ENCODE data around the gene EXOC6B. TPM values are rescaled to one million over a fixed set of nuclear protein-coding genes. Genes with fewer than 3 reads are reported as not detected.

Gene EXOC6B
- total RNA-seq, 1 donor from 2014 or later: 24.5 TPM

- Histone ChIP-seq H3K4me3 (ENCODE audit: low read length in 3 of 3) (no peak overlapping the region), H3K27me3 (ENCODE audit: control insufficient read depth in 3 of 3, insufficient read depth in 3 of 3, low read length in 3 of 3) (no peaks in the 10 kb centered on the region), H3K9ac (ENCODE audit: low read depth in 1 of 3, low read length in 3 of 3) (no peak overlapping the region), H3K27ac (ENCODE audit: low read depth, low read length) (no peak overlapping the region), H3K9me3 (ENCODE audit: control insufficient read depth in 3 of 3, low read length in 3 of 3) (no peaks in the 10 kb centered on the region), H3K4me1 (ENCODE audit: control insufficient read depth in 3 of 3, insufficient read depth in 3 of 3, low read length in 3 of 3) (no peaks in the 10 kb centered on the region), H3K36me3 (ENCODE audit: control insufficient read depth in 3 of 3, insufficient read depth in 3 of 3, low read length in 3 of 3) (no peaks in the 10 kb centered on the region)
Observed at GRCh38 chr2:72341639-72342038, 484.2 kb downstream of the EXOC6B start.

DNA sequence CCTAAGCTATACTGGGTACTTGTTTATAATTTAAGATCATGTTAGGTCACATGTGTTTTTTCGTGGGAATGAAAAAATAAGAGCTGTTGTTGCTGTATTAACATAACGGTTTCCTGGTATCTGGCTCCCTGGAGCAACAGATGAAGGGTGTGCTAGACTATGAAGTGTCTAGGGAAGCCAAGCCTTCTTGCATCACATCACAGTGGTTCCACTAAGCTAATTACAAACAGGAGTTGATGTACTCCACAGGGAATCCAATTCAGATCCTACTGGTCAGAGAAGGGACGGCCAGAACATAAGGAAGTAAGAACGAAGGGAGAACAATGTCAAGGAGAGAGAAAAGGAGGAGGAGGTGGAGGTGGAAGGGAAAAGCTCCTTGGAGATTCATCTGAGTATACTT, 485.2 kb downstream of the EXOC6B start:
- Histone ChIP-seq H3K27ac (ENCODE audit: low read depth, low read length) (no peak overlapping the region), H3K36me3 (ENCODE audit: control insufficient read depth in 3 of 3, insufficient read depth in 3 of 3, low read length in 3 of 3) (no peaks in the 10 kb centered on the region), H3K9me3 (ENCODE audit: control insufficient read depth in 3 of 3, low read length in 3 of 3) (no peaks in the 10 kb centered on the region), H3K4me1 (ENCODE audit: control insufficient read depth in 3 of 3, insufficient read depth in 3 of 3, low read length in 3 of 3) (no peaks in the 10 kb centered on the region), H3K4me3 (ENCODE audit: low read length in 3 of 3) (no peak overlapping the region), H3K27me3 (ENCODE audit: control insufficient read depth in 3 of 3, insufficient read depth in 3 of 3, low read length in 3 of 3) (no peaks in the 10 kb centered on the region), H3K9ac (ENCODE audit: low read depth in 1 of 3, low read length in 3 of 3) (no peak overlapping the region)

GRCh38 chr2:72338076-72338475, 487.8 kb downstream of the EXOC6B start:
- Histone ChIP-seq H3K4me3 (ENCODE audit: low read length in 3 of 3) (no peak overlapping the region), H3K9me3 (ENCODE audit: control insufficient read depth in 3 of 3, low read length in 3 of 3) (no peaks in the 10 kb centered on the region), H3K9ac (ENCODE audit: low read depth in 1 of 3, low read length in 3 of 3) (no peak overlapping the region), H3K27me3 (ENCODE audit: control insufficient read depth in 3 of 3, insufficient read depth in 3 of 3, low read length in 3 of 3) (no peaks in the 10 kb centered on the region), H3K36me3 (ENCODE audit: control insufficient read depth in 3 of 3, insufficient read depth in 3 of 3, low read length in 3 of 3) (no peaks in the 10 kb centered on the region), H3K27ac (ENCODE audit: low read depth, low read length) (no peak overlapping the region), H3K4me1 (ENCODE audit: control insufficient read depth in 3 of 3, insufficient read depth in 3 of 3, low read length in 3 of 3) (no peaks in the 10 kb centered on the region)

- H3K36me3 ChIP-seq (ENCODE audit: control insufficient read depth in 3 of 3, insufficient read depth in 3 of 3, low read length in 3 of 3): no peaks in the 10 kb centered on the region
- H3K4me1 ChIP-seq (ENCODE audit: control insufficient read depth in 3 of 3, insufficient read depth in 3 of 3, low read length in 3 of 3): no peaks in the 10 kb centered on the region
- H3K9me3 ChIP-seq (ENCODE audit: control insufficient read depth in 3 of 3, low read length in 3 of 3): no peaks in the 10 kb centered on the region
- H3K27me3 ChIP-seq (ENCODE audit: control insufficient read depth in 3 of 3, insufficient read depth in 3 of 3, low read length in 3 of 3): no peaks in the 10 kb centered on the region
- H3K27ac ChIP-seq (ENCODE audit: low read depth, low read length): no peak overlapping the region
- H3K9ac ChIP-seq (ENCODE audit: low read depth in 1 of 3, low read length in 3 of 3): no peak overlapping the region
- no peak overlapping the region for H3K4me3 ChIP-seq (ENCODE audit: low read length in 3 of 3)
Observed at GRCh38 chr2:72332720-72333119, 493.1 kb downstream of the EXOC6B start.

DNA sequence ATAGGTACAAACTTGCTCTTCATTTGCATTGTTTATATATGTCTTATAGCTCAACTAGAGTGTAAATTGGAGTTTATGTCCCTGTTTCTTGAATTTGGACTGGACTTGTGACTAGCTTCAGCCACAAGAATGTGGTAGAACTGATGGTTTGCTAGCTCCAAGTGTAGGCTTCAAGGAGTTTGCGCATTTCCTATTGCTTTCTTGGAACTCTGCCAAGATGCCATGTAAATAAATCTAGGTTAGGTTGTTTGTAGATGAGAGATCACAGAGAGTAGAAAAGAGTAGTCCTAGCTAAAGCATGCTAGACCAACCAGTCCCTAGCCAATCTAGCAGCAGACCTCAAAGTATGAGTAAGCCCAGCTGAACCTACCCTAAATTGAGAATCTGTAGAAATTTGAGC, 495.2 kb downstream of the EXOC6B start:
- H3K36me3 ChIP-seq (ENCODE audit: control insufficient read depth in 3 of 3, insufficient read depth in 3 of 3, low read length in 3 of 3): no peaks in the 10 kb centered on the region
- no peak overlapping the region for H3K9ac ChIP-seq (ENCODE audit: low read depth in 1 of 3, low read length in 3 of 3)
- no peak overlapping the region for H3K27ac ChIP-seq (ENCODE audit: low read depth, low read length)
- H3K27me3 ChIP-seq (ENCODE audit: control insufficient read depth in 3 of 3, insufficient read depth in 3 of 3, low read length in 3 of 3): no peaks in the 10 kb centered on the region
- H3K4me1 ChIP-seq (ENCODE audit: control insufficient read depth in 3 of 3, insufficient read depth in 3 of 3, low read length in 3 of 3): no peaks in the 10 kb centered on the region
- H3K9me3 ChIP-seq (ENCODE audit: control insufficient read depth in 3 of 3, low read length in 3 of 3): no peaks in the 10 kb centered on the region
- no peak overlapping the region for H3K4me3 ChIP-seq (ENCODE audit: low read length in 3 of 3)

- no peaks in the 10 kb centered on the region for H3K36me3 ChIP-seq (ENCODE audit: control insufficient read depth in 3 of 3, insufficient read depth in 3 of 3, low read length in 3 of 3)
- no peaks in the 10 kb centered on the region for H3K27me3 ChIP-seq (ENCODE audit: control insufficient read depth in 3 of 3, insufficient read depth in 3 of 3, low read length in 3 of 3)
- H3K27ac ChIP-seq (ENCODE audit: low read depth, low read length): no peak overlapping the region
- no peaks in the 10 kb centered on the region for H3K9me3 ChIP-seq (ENCODE audit: control insufficient read depth in 3 of 3, low read length in 3 of 3)
- no peaks in the 10 kb centered on the region for H3K4me1 ChIP-seq (ENCODE audit: control insufficient read depth in 3 of 3, insufficient read depth in 3 of 3, low read length in 3 of 3)
- no peak overlapping the region for H3K9ac ChIP-seq (ENCODE audit: low read depth in 1 of 3, low read length in 3 of 3)
- H3K4me3 ChIP-seq (ENCODE audit: low read length in 3 of 3): no peak overlapping the region
Observed at GRCh38 chr2:72326759-72327158, 499.1 kb downstream of the EXOC6B start.

DNA sequence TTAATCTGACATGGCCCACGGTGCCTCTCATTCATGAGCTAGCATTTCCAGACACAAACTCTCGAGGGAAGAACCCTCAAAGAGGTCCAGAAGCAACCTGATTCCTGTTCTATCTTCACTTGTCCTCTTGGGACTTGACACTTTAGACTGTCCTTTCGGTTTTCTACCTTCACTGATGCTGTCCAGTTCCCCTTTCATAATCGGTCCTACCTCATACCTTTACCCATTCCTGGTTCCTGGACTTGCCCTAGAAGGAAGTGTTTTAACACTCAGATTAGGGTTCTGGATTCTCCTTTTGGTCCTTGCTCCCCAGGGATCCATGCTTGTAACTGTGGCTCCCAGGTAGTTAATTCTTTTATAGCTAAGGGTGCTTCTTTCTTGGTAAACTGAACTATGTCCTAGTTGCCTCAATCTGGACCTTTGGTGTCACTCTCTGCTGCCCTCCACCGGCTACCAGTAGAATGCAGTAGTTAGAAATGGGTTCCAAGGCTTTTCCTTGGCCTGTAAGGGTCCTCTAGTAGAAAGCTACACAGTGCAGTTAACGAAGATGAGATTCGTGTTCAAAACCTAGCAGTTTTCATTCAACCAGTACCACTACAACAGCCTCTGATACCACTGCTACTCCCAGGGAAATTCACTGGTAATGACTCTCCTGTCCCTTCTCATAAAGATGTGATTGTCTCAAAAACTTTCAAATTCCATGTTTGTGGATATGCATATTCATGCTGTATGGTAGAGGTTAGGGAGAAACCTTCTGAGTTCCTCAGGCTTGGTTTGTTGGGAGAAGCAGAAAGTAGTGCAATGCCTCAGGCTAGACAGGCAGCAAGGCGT, 500.0 kb downstream of the EXOC6B start:
- Histone ChIP-seq H3K9me3 (ENCODE audit: control insufficient read depth in 3 of 3, low read length in 3 of 3) (no peaks in the 10 kb centered on the region), H3K9ac (ENCODE audit: low read depth in 1 of 3, low read length in 3 of 3) (no peak overlapping the region), H3K27me3 (ENCODE audit: control insufficient read depth in 3 of 3, insufficient read depth in 3 of 3, low read length in 3 of 3) (no peaks in the 10 kb centered on the region), H3K36me3 (ENCODE audit: control insufficient read depth in 3 of 3, insufficient read depth in 3 of 3, low read length in 3 of 3) (no peaks in the 10 kb centered on the region), H3K4me1 (ENCODE audit: control insufficient read depth in 3 of 3, insufficient read depth in 3 of 3, low read length in 3 of 3) (no peaks in the 10 kb centered on the region), H3K4me3 (ENCODE audit: low read length in 3 of 3) (no peak overlapping the region), H3K27ac (ENCODE audit: low read depth, low read length) (no peak overlapping the region)

GRCh38 chr2:72316774-72317173, 509.1 kb downstream of the EXOC6B start:
- Histone ChIP-seq H3K4me3 (ENCODE audit: low read length in 3 of 3) (no peak overlapping the region), H3K9me3 (ENCODE audit: control insufficient read depth in 3 of 3, low read length in 3 of 3) (no peaks in the 10 kb centered on the region), H3K4me1 (ENCODE audit: control insufficient read depth in 3 of 3, insufficient read depth in 3 of 3, low read length in 3 of 3) (no peaks in the 10 kb centered on the region), H3K27me3 (ENCODE audit: control insufficient read depth in 3 of 3, insufficient read depth in 3 of 3, low read length in 3 of 3) (no peaks in the 10 kb centered on the region), H3K9ac (ENCODE audit: low read depth in 1 of 3, low read length in 3 of 3) (no peak overlapping the region), H3K27ac (ENCODE audit: low read depth, low read length) (no peak overlapping the region), H3K36me3 (ENCODE audit: control insufficient read depth in 3 of 3, insufficient read depth in 3 of 3, low read length in 3 of 3) (no peaks in the 10 kb centered on the region)

- no peak overlapping the region for H3K4me3 ChIP-seq (ENCODE audit: low read length in 3 of 3)
- no peaks in the 10 kb centered on the region for H3K36me3 ChIP-seq (ENCODE audit: control insufficient read depth in 3 of 3, insufficient read depth in 3 of 3, low read length in 3 of 3)
- no peaks in the 10 kb centered on the region for H3K4me1 ChIP-seq (ENCODE audit: control insufficient read depth in 3 of 3, insufficient read depth in 3 of 3, low read length in 3 of 3)
- H3K9me3 ChIP-seq (ENCODE audit: control insufficient read depth in 3 of 3, low read length in 3 of 3): no peaks in the 10 kb centered on the region
- no peak overlapping the region for H3K27ac ChIP-seq (ENCODE audit: low read depth, low read length)
- H3K27me3 ChIP-seq (ENCODE audit: control insufficient read depth in 3 of 3, insufficient read depth in 3 of 3, low read length in 3 of 3): no peaks in the 10 kb centered on the region
- H3K9ac ChIP-seq (ENCODE audit: low read depth in 1 of 3, low read length in 3 of 3): no peak overlapping the region
Observed at GRCh38 chr2:72300147-72300684, 525.6 kb downstream of the EXOC6B start.

GRCh38 chr2:72293620-72294019, 532.2 kb downstream of the EXOC6B start:
- no peaks in the 10 kb centered on the region for H3K27me3 ChIP-seq (ENCODE audit: control insufficient read depth in 3 of 3, insufficient read depth in 3 of 3, low read length in 3 of 3)
- H3K9ac ChIP-seq (ENCODE audit: low read depth in 1 of 3, low read length in 3 of 3): no peak overlapping the region
- no peaks in the 10 kb centered on the region for H3K36me3 ChIP-seq (ENCODE audit: control insufficient read depth in 3 of 3, insufficient read depth in 3 of 3, low read length in 3 of 3)

More at GRCh38 chr2:72293620-72294019, 532.2 kb downstream of the EXOC6B start:
- Histone ChIP-seq H3K9me3 (ENCODE audit: control insufficient read depth in 3 of 3, low read length in 3 of 3) (no peaks in the 10 kb centered on the region), H3K27ac (ENCODE audit: low read depth, low read length) (no peak overlapping the region), H3K4me1 (ENCODE audit: control insufficient read depth in 3 of 3, insufficient read depth in 3 of 3, low read length in 3 of 3) (no peaks in the 10 kb centered on the region), H3K4me3 (ENCODE audit: low read length in 3 of 3) (no peak overlapping the region)

Measured in skeletal muscle tissue (tissue), 4 donors.